GM10266 (cell line): ENCODE measurements around the gene KCTD11.

Experiments used
- DNase-seq: peaks from one replicate; pipeline ENCODE4 v3.0.0; 2012; ENCODE audit errors: extremely low spot score
- CTCF ChIP-seq: IDR thresholded peaks from 2 replicates; pipeline ENCODE4 v1.5.1; 2012; ENCODE audit warnings: mild to moderate bottlenecking, low read depth; ENCODE audit not compliant: control insufficient read depth, insufficient read depth; ENCODE audit errors: missing control alignments

Gene KCTD11

GRCh38 chr17:7384489-7385081 lies 32.6 kb downstream of the KCTD11 start:
- TF ChIP-seq CTCF = no peak
- DNase-seq = peak; percentile 27

- DNase-seq = no peak
- no peak for TF ChIP-seq CTCF
These were observed 36.9 kb downstream of the KCTD11 start for GRCh38 chr17:7388856-7389255.

GRCh38 chr17:7389924-7390910 lies 38.3 kb downstream of the KCTD11 start:
- DNase-seq = no peak
- TF ChIP-seq CTCF = no peak

- no peak for DNase-seq
- no peak for TF ChIP-seq CTCF
These were observed 39.3 kb downstream of the KCTD11 start for GRCh38 chr17:7391307-7391706.

- TF ChIP-seq CTCF = no peak
- DNase-seq = no peak
These were observed 41.0 kb downstream of the KCTD11 start for GRCh38 chr17:7392696-7393612.

- no peak for TF ChIP-seq CTCF
- peak; percentile 74 for DNase-seq
These were observed 41.9 kb downstream of the KCTD11 start for GRCh38 chr17:7393613-7394451.
